Endothelial cell of umbilical vein (primary cell): Measurements from ENCODE around the gene PARP12.

Experiments
- POLR2A ChIP-seq: IDR thresholded peaks from 2 replicates; pipeline ENCODE4 v1.6.1; 2012; ENCODE audit warnings: low read depth, mild to moderate bottlenecking, control low read depth, low read length
- TF ChIP-seq, protein P1 (sequence below), 2 donors: IDR thresholded peaks; 1 replicate in 1 of 2; 2 replicates in 1 of 2; pipeline ENCODE4 v1.5.1; 2011; ENCODE audit warnings: low read length in 2 of 2, mild to moderate bottlenecking in 2 of 2, moderate library complexity in 2 of 2, control low read depth in 1 of 2, inconsistent platforms in 1 of 2, low read depth in 1 of 2; ENCODE audit not compliant: insufficient read depth in 1 of 2; ENCODE audit errors: extremely low read depth in 1 of 2

DNA sequence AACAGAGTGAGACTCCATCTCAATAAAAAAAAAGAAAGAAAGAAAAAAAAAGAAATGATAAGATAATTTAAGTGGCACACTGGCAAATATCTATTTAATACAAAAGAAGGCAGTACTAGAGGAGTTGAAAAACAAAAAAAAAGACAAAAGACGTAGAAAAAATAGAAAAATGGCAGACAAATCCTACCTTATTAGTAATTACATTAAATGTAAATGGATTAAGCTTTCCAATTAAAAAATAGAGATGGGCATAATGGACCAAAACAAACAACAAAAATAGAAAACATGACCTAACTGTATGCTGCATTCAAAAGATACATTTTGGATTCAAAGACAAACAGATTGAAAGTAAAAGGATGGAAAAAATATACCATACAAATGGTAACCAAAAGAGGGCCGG lies 5.3 kb upstream of the PARP12 start:
- TF ChIP-seq, protein P1, sequence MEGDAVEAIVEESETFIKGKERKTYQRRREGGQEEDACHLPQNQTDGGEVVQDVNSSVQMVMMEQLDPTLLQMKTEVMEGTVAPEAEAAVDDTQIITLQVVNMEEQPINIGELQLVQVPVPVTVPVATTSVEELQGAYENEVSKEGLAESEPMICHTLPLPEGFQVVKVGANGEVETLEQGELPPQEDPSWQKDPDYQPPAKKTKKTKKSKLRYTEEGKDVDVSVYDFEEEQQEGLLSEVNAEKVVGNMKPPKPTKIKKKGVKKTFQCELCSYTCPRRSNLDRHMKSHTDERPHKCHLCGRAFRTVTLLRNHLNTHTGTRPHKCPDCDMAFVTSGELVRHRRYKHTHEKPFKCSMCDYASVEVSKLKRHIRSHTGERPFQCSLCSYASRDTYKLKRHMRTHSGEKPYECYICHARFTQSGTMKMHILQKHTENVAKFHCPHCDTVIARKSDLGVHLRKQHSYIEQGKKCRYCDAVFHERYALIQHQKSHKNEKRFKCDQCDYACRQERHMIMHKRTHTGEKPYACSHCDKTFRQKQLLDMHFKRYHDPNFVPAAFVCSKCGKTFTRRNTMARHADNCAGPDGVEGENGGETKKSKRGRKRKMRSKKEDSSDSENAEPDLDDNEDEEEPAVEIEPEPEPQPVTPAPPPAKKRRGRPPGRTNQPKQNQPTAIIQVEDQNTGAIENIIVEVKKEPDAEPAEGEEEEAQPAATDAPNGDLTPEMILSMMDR (IDR thresholded peaks at IDR 0.05; ENCODE audit: extremely low read depth in 1 of 2, insufficient read depth in 1 of 2, low read depth in 1 of 2, low read length in 2 of 2) = no peak
- no peak for TF ChIP-seq POLR2A
